Transverse colon (tissue), 4 donors: ENCODE data around the gene PCDHGA1. TPM values are rescaled to one million over a fixed set of nuclear protein-coding genes. Genes with fewer than 3 reads are reported as not detected.
A peak's percentile ranks its signal among the peaks of the same experiment; 100 is the strongest.
"Not testable (repeated sequence)": the region's sequence is repeated elsewhere in the genome, so short reads cannot be mapped to it uniquely, and the experiment has no call there.

Experiments used
- DNase-seq: peaks from one replicate; pipeline ENCODE4 v3.0.0-alpha.2; 2019
- H3K27ac ChIP-seq, 4 donors: fragments of 200-600 bp; sonication (generic); 2 replicates each; pipeline ENCODE4 v1.5.1; 2016 to 2018; ENCODE audit warnings: inconsistent platforms in 4 of 4
- H3K27me3 ChIP-seq: fragments of 200-600 bp; sonication (generic); 2 replicates; pipeline ENCODE4 v1.5.1; 2017; ENCODE audit warnings: inconsistent platforms
- H3K36me3 ChIP-seq, 4 donors: fragments of 200-600 bp; sonication (generic); 2 replicates each; pipeline ENCODE4 v1.5.1; 2017 to 2019; ENCODE audit warnings: inconsistent platforms in 4 of 4
- H3K4me1 ChIP-seq, 4 donors: fragments of 200-600 bp; sonication (generic); 2 replicates each; pipeline ENCODE4 v1.5.1; 2017 to 2020; ENCODE audit warnings: inconsistent platforms in 4 of 4
- H3K4me3 ChIP-seq, 4 donors: fragments of 200-600 bp; sonication (generic); 1 replicate in 1 of 4; 2 replicates in 3 of 4; pipeline versions ENCODE4 v1.5.1 to v1.6.1; 2017 to 2019; ENCODE audit warnings: inconsistent platforms in 4 of 4
- H3K9me3 ChIP-seq, 2 donors: fragments of 200-600 bp; sonication (generic); 2 replicates each; pipeline ENCODE4 v1.5.1; 2017 to 2019; ENCODE audit warnings: inconsistent platforms in 2 of 2
- CTCF ChIP-seq, 5 experiments: fragments of 200-600 bp in 3 of 5; fragments of 450-650 bp in 2 of 5; sonication (generic) in 3 of 5; IDR thresholded peaks; 1 replicate in 2 of 5; 2 replicates in 3 of 5; pipeline ENCODE4 v1.5.1; 2016 to 2017; ENCODE audit warnings: antibody characterized with exemption in 5 of 5, inconsistent platforms in 3 of 5, mild to moderate bottlenecking in 2 of 5, moderate library complexity in 1 of 5
- EP300 ChIP-seq: sonication (generic); formaldehyde crosslinking; IDR thresholded peaks from one replicate; pipeline ENCODE4 v1.6.1; 2017; ENCODE audit warnings: antibody characterized with exemption, low read depth
- POLR2A ChIP-seq: fragments of 450-650 bp; IDR thresholded peaks from one replicate; pipeline ENCODE4 v1.6.1; 2016; ENCODE audit warnings: antibody characterized with exemption, mild to moderate bottlenecking, moderate library complexity
- POLR2AphosphoS5 ChIP-seq, 3 donors: sonication (generic); formaldehyde crosslinking; IDR thresholded peaks; one replicate each; pipeline ENCODE4 v1.6.1; 2016; ENCODE audit warnings: antibody characterized with exemption in 3 of 3
- WGBS, 2 donors: methylation state at CpG; one replicate each; pipeline ENCODE4 v1.1.5; 2018; ENCODE audit warnings: low coverage in 1 of 2; 5-methylcytosine and 5-hydroxymethylcytosine counted together
- in situ Hi-C, 4 donors: fragments of 200-750 bp; cut with MboI; loops; one replicate each; pipeline versions ENCODE4 v1.15.0 to v1.15.1; 2017; ENCODE audit warnings: low sequenced_read_pairs in 3 of 4, low pct_ligation_motif_present in 1 of 4, low pct_unique_long_range_greater_than_20kb in 1 of 4
- intact Hi-C: fragments of 100-400 bp; cut with DNase I; formaldehyde crosslinking; loops from one replicate; pipeline ENCODE4 v1.15.1; 2023; ENCODE audit warnings: low total_unique reads
- total RNA-seq, 4 donors: library from RNA; depleted of rRNA; stranded (reverse); fragments of >200 nt; gene quantifications; one replicate each; pipeline ENCODE4 v1.1.0, GENCODE V29; 2016

The PCDHGA1 gene
- total RNA-seq, 4 donors from 2014 or later = 0.55 to 0.64 TPM; not detected in 2

DNA sequence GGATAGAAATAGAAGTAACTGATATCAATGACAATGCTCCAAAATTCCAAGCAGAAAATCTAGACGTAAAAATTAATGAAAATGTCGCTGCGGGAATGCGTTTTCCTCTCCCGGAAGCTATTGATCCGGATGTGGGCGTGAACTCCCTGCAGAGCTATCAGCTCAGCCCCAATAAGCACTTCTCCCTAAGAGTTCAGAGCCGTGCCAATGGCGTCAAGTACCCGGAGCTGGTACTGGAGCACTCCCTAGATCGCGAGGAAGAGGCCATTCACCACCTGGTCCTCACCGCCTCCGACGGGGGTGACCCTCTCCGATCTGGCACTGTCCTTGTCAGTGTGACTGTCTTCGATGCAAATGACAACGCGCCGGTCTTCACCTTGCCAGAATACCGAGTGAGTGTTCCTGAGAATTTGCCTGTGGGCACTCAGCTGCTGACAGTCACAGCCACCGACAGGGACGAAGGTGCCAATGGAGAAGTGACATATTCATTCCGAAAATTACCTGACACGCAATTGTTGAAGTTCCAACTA lies 83.3 kb downstream of the PCDHGA1 start:
- H3K9me3 ChIP-seq = peaks cover 55 to 94% of the 10 kb centered on the region in 2 donors
- no peak for DNase-seq
- H3K27ac ChIP-seq = peak overlapping the region in 1 of 4 donors; percentile 2
- no peaks in the 10 kb centered on the region for H3K4me1 ChIP-seq
- intact Hi-C loops (loop anchor here (10.0 kb wide), 1 partner anchor 151 kb away; no protein-coding TSS in a partner anchor), in situ Hi-C loops (loop anchor here in 1 of 4 donors (10.0 kb wide), 1 partner anchor 141 kb away; no protein-coding TSS in a partner anchor)
- peaks cover 8% of the 10 kb centered on the region for H3K27me3 ChIP-seq
- H3K36me3 ChIP-seq = no peaks in the 10 kb centered on the region
- TF ChIP-seq POLR2AphosphoS5 (IDR thresholded peaks at IDR 0.05) (no peak), EP300 (no peak), CTCF (IDR thresholded peaks at IDR 0.05) (no peak), POLR2A (no peak)
- 37 to 46% methylated on average over 2 to 25 of the region's 25 CpGs for WGBS, 2 donors
- H3K4me3 ChIP-seq = peak overlapping the region in 3 of 4 donors; percentile 16 to 44 (median 18)

DNA sequence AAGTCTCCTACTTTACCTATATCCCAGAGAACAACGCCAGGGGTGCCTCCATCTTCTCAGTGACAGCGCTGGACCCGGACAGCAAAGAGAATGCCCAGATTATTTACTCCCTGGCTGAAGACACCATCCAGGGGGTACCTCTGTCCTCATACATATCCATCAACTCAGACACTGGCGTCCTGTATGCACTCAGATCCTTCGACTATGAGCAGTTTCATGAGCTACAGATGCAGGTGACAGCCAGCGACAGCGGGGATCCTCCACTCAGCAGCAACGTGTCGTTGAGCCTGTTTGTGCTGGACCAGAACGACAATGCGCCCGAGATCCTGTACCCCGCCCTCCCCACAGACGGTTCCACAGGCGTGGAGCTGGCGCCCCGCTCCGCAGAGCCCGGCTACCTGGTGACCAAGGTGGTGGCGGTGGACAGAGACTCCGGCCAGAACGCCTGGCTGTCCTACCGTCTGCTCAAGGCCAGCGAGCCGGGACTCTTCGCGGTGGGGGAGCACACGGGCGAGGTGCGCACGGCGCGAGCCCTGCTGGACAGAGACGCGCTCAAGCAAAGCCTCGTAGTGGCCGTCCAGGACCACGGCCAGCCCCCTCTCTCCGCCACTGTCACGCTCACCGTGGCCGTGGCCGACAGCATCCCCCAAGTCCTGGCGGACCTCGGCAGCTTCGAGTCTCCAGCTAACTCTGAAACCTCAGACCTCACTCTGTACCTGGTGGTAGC lies 84.4 kb downstream of the PCDHGA1 start:
- WGBS, 2 donors = 56% methylated on average over 34 of the region's 46 CpGs; no CpG with 5 or more reads in 1 of the 2 donors
- intact Hi-C loops = loop anchor here (10.0 kb wide), 1 partner anchor 150 kb away; no protein-coding TSS in a partner anchor

DNA sequence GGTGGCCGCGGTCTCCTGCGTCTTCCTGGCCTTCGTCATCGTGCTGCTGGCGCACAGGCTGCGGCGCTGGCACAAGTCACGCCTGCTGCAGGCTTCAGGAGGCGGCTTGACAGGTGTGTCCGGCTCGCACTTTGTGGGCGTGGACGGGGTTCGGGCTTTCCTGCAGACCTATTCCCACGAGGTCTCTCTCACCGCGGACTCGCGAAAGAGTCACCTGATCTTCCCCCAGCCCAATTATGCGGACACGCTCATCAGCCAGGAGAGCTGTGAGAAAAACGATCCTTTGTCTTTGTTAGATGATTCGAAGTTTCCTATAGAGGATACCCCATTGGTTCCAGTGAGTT lies 84.9 kb downstream of the PCDHGA1 start:
- not testable (repeated sequence) for H3K27me3 ChIP-seq, H3K36me3 ChIP-seq, H3K4me1 ChIP-seq, DNase-seq, H3K27ac ChIP-seq, H3K4me3 ChIP-seq
- in situ Hi-C loops = loop anchor here in 1 of 4 donors (10.0 kb wide), 1 partner anchor 140 kb away; no protein-coding TSS in a partner anchor
- 58 to 69% methylated on average over 3 to 24 of the region's 24 CpGs for WGBS, 2 donors
- H3K9me3 ChIP-seq = peaks cover 55 to 94% of the 10 kb centered on the region in 2 donors
- intact Hi-C loops = loop anchor here (10.0 kb wide), 1 partner anchor 150 kb away; no protein-coding TSS in a partner anchor

More for the DNA sequence above, 84.4 kb downstream of the PCDHGA1 start:
- peaks cover 55 to 94% of the 10 kb centered on the region in 2 donors for H3K9me3 ChIP-seq
- not testable (repeated sequence) for H3K36me3 ChIP-seq, H3K27me3 ChIP-seq, H3K4me3 ChIP-seq, H3K4me1 ChIP-seq, H3K27ac ChIP-seq, DNase-seq
- in situ Hi-C loops = loop anchor here in 1 of 4 donors (10.0 kb wide), 1 partner anchor 140 kb away; no protein-coding TSS in a partner anchor

- in situ Hi-C loops = loop anchor here in 1 of 4 donors (10.0 kb wide), 1 partner anchor 137 kb away; no protein-coding TSS in a partner anchor
- TF ChIP-seq CTCF (IDR thresholded peaks at IDR 0.05) = peak; percentile 39 to 51 (median 43)
- Histone ChIP-seq H3K4me3 (peak within 1 kb of the TSS in 3 of 4 donors; percentile 15 to 37 (median 15)), H3K9me3 (peaks cover 56 to 96% of the 10 kb centered on the region in 2 donors), H3K27ac (peak within 1 kb of the TSS in 1 of 4 donors; percentile 8)
- intact Hi-C loops = loop anchor here (10.0 kb wide), 1 partner anchor 147 kb away; no protein-coding TSS in a partner anchor
- H3K27me3 ChIP-seq, H3K36me3 ChIP-seq, H3K4me1 ChIP-seq: not testable (repeated sequence)
- DNase-seq = peak; percentile 58
- 38 to 41% methylated on average over 16 to 47 of the region's 47 CpGs for WGBS, 2 donors
Observed at GRCh38 chr5:141417494-141418172, 87.3 kb downstream of the PCDHGA1 start, which contains the start of gene PCDHGB7. Gene PCDHGB7, plus strand, starts transcription at chr5:141417677. Its CDS starts 183 bp downstream, at chr5:141417860.
